ENCODE measurements around the gene RXFP4. TPM values are rescaled to one million over a fixed set of nuclear protein-coding genes. Genes with fewer than 3 reads are reported as not detected.
A peak's percentile ranks its signal among the peaks of the same experiment; 100 is the strongest.

Gene RXFP4
- total RNA-seq, 4 donors from 2014 or later = not detected

GRCh38 chr1:155974208-155975115 is 33.0 kb downstream of the RXFP4 start:
- H3K27ac ChIP-seq = peak overlapping the region; percentile 95 to 99
- H3K36me3 ChIP-seq = no peaks in the 10 kb centered on the region
- no peak for TF ChIP-seq CTCF (IDR thresholded peaks at IDR 0.05)
- TF ChIP-seq POLR2A (IDR thresholded peaks at IDR 0.05) = no peak
- H3K27me3 ChIP-seq = no peaks in the 10 kb centered on the region
- intact Hi-C loops (cut with DNase I; ENCODE audit: low total_unique reads) = no loop called here
- H3K4me1 ChIP-seq = peaks cover 10 to 29% of the 10 kb centered on the region in 2 donors
- no peak for DNase-seq
- peak overlapping the region in 1 of 2 donors; percentile 70 for H3K4me3 ChIP-seq
- no peaks in the 10 kb centered on the region for H3K9me3 ChIP-seq

- intact Hi-C loops (cut with DNase I; ENCODE audit: low total_unique reads) = no loop called here
- TF ChIP-seq POLR2A (IDR thresholded peaks at IDR 0.05) (no peak), CTCF (IDR thresholded peaks at IDR 0.05) (no peak)
- peak overlapping the region; percentile 95 to 99 for H3K27ac ChIP-seq
- no peak for DNase-seq
- H3K36me3 ChIP-seq = no peaks in the 10 kb centered on the region
- H3K4me3 ChIP-seq = peak overlapping the region; percentile 70 to 91
- no peaks in the 10 kb centered on the region for H3K9me3 ChIP-seq
- H3K4me1 ChIP-seq = peaks cover 10 to 29% of the 10 kb centered on the region in 2 donors
- H3K27me3 ChIP-seq = no peaks in the 10 kb centered on the region
Observed at GRCh38 chr1:155975375-155976061, 34.1 kb downstream of the RXFP4 start.

GRCh38 chr1:155976062-155976912 is 34.8 kb downstream of the RXFP4 start:
- Histone ChIP-seq H3K4me1 (peaks cover 4 to 24% of the 10 kb centered on the region in 2 donors), H3K4me3 (peak overlapping the region; percentile 70 to 91), H3K27ac (peak overlapping the region; percentile 95 to 99), H3K27me3 (no peaks in the 10 kb centered on the region), H3K9me3 (no peaks in the 10 kb centered on the region), H3K36me3 (no peaks in the 10 kb centered on the region)
- intact Hi-C loops (cut with DNase I; ENCODE audit: low total_unique reads) = no loop called here
- TF ChIP-seq POLR2A (IDR thresholded peaks at IDR 0.05) (peak; percentile 6 to 35), CTCF (IDR thresholded peaks at IDR 0.05) (no peak)
- DNase-seq = peak; percentile 79 to 81

- peaks cover 8 to 31% of the 10 kb centered on the region in 2 donors for H3K4me1 ChIP-seq
- H3K36me3 ChIP-seq = no peaks in the 10 kb centered on the region
- peak overlapping the region; percentile 95 to 99 for H3K27ac ChIP-seq
- DNase-seq = no peak
- TF ChIP-seq CTCF (IDR thresholded peaks at IDR 0.05) = no peak
- TF ChIP-seq POLR2A (IDR thresholded peaks at IDR 0.05) = no peak
- H3K9me3 ChIP-seq = no peaks in the 10 kb centered on the region
- intact Hi-C loops (cut with DNase I; ENCODE audit: low total_unique reads) = no loop called here
- H3K27me3 ChIP-seq = no peaks in the 10 kb centered on the region
- H3K4me3 ChIP-seq = peak overlapping the region; percentile 70 to 91
Observed at GRCh38 chr1:155976913-155977689, 35.7 kb downstream of the RXFP4 start.
